Heart right ventricle (tissue), 12 donors: ENCODE measurements around the gene SLC3A2. TPM values are rescaled to one million over a fixed set of nuclear protein-coding genes. Genes with fewer than 3 reads are reported as not detected.

Source experiments
- polyA plus RNA-seq, 2 donors: library from polyadenylated mRNA; stranded (reverse); fragments of 200-250 nt; gene quantifications; one replicate each; pipeline ENCODE4 v1.2.3, GENCODE V29; 2013
- total RNA-seq, 10 donors: library from RNA; stranded (reverse); fragmentation: NEBNext Ultra II Directional in 3 of 10; extraction: Animal tissue kit (Norgen Biotek cat#: 25700) in 3 of 10; gene quantifications; one replicate each; pipeline versions ENCODE4 v1.2.1 to v1.2.4, GENCODE V29; 2021 to 2023
- donor health status: ischemic (EF 13 %, LVEDD 7.1; RV severe dilation, severe dysfunction).
- donor health status: healthy with polysubstance abuse.
- donor health status: DM: no; HTN: yes; CAD: no.
- donor health status: DM: no; HTN: no; CAD: no.
- donor health status: ischemic (EF 25% LVEDD 6.9; RV normal size, moderate dysfunction).
- donor health status: ischemic (EF 25% LVEDD 5.7; RV mildly dilated, moderate dysfunction).
- donor health status: healthy.
- donor health status: nonischemic (EF 11% LVEDD 7.7; RV severe dilation, severe dysfunction).
- donor health status: DM: yes; HTN: yes; CAD: no.
- donor health status: PGD.
- donor health status: ischemic (EF 29% LVEDD 5.4; RV normal size, mild dysfunction).
- donor health status: nonischemic (EF 23%, LVEDD 6.1; RV moderate dilation, normal function).

SLC3A2 gene
- total and polyA plus RNA-seq, 12 donors, result 32.0 to 110 (median 42.6) TPM

Other genes with a start within 250 kb of the SLC3A2 start
- gene GANAB, start 234.3 kb upstream of the SLC3A2 start, total RNA-seq, result 100 to 1,000 TPM in 3 of 10 donors, 10 to 100 TPM in 7; 84.0 to 148 (median 96.7) TPM
- 10 to 100 TPM; 53.2 to 87.2 TPM for gene GANAB, start 234.3 kb upstream of the SLC3A2 start, polyA plus RNA-seq
- gene INTS5, start 227.6 kb upstream of the SLC3A2 start, total RNA-seq, result 10 to 100 TPM in 8 of 10 donors, 1 to 10 TPM in 2; 9.7 to 15.0 (median 10.9) TPM
- 1 to 10 TPM; 2.8 to 8.3 TPM for gene INTS5, start 227.6 kb upstream of the SLC3A2 start, polyA plus RNA-seq
- 10 to 100 TPM; 25.8 to 41.5 (median 30.0) TPM for gene C11orf98, start 215.7 kb upstream of the SLC3A2 start, total RNA-seq
- gene C11orf98, start 215.7 kb upstream of the SLC3A2 start, polyA plus RNA-seq, result 100 to 1,000 TPM in 1 of 2 donors, 10 to 100 TPM in 1; 75.9 to 210 TPM
- 1 to 10 TPM; 2.4 to 7.7 (median 4.2) TPM for gene CSKMT, start 215.6 kb upstream of the SLC3A2 start, total RNA-seq
- 10 to 100 TPM in 1 of 2 donors, 1 to 10 TPM in 1; 8.8 to 15.7 TPM for gene CSKMT, start 215.6 kb upstream of the SLC3A2 start, polyA plus RNA-seq
- 1 to 10 TPM; 3.9 to 9.5 (median 5.5) TPM for gene UQCC3, start 209.2 kb upstream of the SLC3A2 start, total RNA-seq
- gene UQCC3, start 209.2 kb upstream of the SLC3A2 start, polyA plus RNA-seq, result 10 to 100 TPM; 18.0 to 23.0 TPM
- gene LBHD1, start 208.6 kb upstream of the SLC3A2 start, total RNA-seq, result 1 to 10 TPM; 1.6 to 4.9 (median 3.0) TPM
- 1 to 10 TPM; 1.6 to 6.4 TPM for gene LBHD1, start 208.6 kb upstream of the SLC3A2 start, polyA plus RNA-seq
- 100 to 1,000 TPM in 1 of 10 donors, 10 to 100 TPM in 9; 57.8 to 100 (median 81.2) TPM for gene UBXN1, start 201.8 kb upstream of the SLC3A2 start, total RNA-seq
- 100 to 1,000 TPM in 1 of 2 donors, 10 to 100 TPM in 1; 83.1 to 175 TPM for gene UBXN1, start 201.8 kb upstream of the SLC3A2 start, polyA plus RNA-seq
- gene LRRN4CL, start 191.4 kb upstream of the SLC3A2 start, total RNA-seq, result 1 to 10 TPM; 2.0 to 9.5 (median 2.6) TPM
- 1 to 10 TPM; 1.9 to 2.8 TPM for gene LRRN4CL, start 191.4 kb upstream of the SLC3A2 start, polyA plus RNA-seq
- 10 to 100 TPM in 9 of 10 donors, 1 to 10 TPM in 1; 8.5 to 26.8 (median 15.7) TPM for gene BSCL2, start 173.5 kb upstream of the SLC3A2 start, total RNA-seq
- gene BSCL2, start 173.5 kb upstream of the SLC3A2 start, polyA plus RNA-seq, result 10 to 100 TPM; 31.4 to 83.0 TPM
- under 1 TPM in 4 of 10 donors, not detected in 6; 0.26 to 0.34 (median 0.31) TPM for gene GNG3, start 173.2 kb upstream of the SLC3A2 start, total RNA-seq
- gene GNG3, start 173.2 kb upstream of the SLC3A2 start, polyA plus RNA-seq, result under 1 TPM in 1 of 2 donors, not detected in 1; 0.16 TPM
- gene HNRNPUL2, start 153.4 kb upstream of the SLC3A2 start, total RNA-seq, result 10 to 100 TPM; 26.9 to 40.9 (median 33.4) TPM
- gene HNRNPUL2, start 153.4 kb upstream of the SLC3A2 start, polyA plus RNA-seq, result 10 to 100 TPM; 21.4 to 35.3 TPM
- 10 to 100 TPM in 9 of 10 donors, 1 to 10 TPM in 1; 9.4 to 16.2 (median 12.9) TPM for gene TTC9C, start 152.4 kb upstream of the SLC3A2 start, total RNA-seq
- gene TTC9C, start 152.4 kb upstream of the SLC3A2 start, polyA plus RNA-seq, result 10 to 100 TPM; 20.3 to 20.8 TPM
- 10 to 100 TPM in 4 of 10 donors, 1 to 10 TPM in 6; 7.5 to 14.9 (median 9.6) TPM for gene ZBTB3, start 126.7 kb upstream of the SLC3A2 start, total RNA-seq
- gene ZBTB3, start 126.7 kb upstream of the SLC3A2 start, polyA plus RNA-seq, result 1 to 10 TPM; 2.2 to 8.6 TPM
- gene POLR2G, start 119.3 kb upstream of the SLC3A2 start, total RNA-seq, result 10 to 100 TPM; 30.9 to 57.0 (median 42.9) TPM
- gene POLR2G, start 119.3 kb upstream of the SLC3A2 start, polyA plus RNA-seq, result 100 to 1,000 TPM in 1 of 2 donors, 10 to 100 TPM in 1; 42.1 to 134 TPM
- 10 to 100 TPM in 3 of 10 donors, 1 to 10 TPM in 7; 7.7 to 14.7 (median 9.0) TPM for gene TAF6L, start 109.5 kb upstream of the SLC3A2 start, total RNA-seq
- 10 to 100 TPM; 12.7 to 18.9 TPM for gene TAF6L, start 109.5 kb upstream of the SLC3A2 start, polyA plus RNA-seq
- 10 to 100 TPM in 8 of 10 donors, 1 to 10 TPM in 2; 9.4 to 27.2 (median 17.4) TPM for gene TMEM179B, start 93.5 kb upstream of the SLC3A2 start, total RNA-seq
- gene TMEM179B, start 93.5 kb upstream of the SLC3A2 start, polyA plus RNA-seq, result 10 to 100 TPM; 24.8 to 54.4 TPM
- gene TMEM223, start 88.9 kb upstream of the SLC3A2 start, total RNA-seq, result 10 to 100 TPM; 21.9 to 28.6 (median 23.5) TPM
- gene TMEM223, start 88.9 kb upstream of the SLC3A2 start, polyA plus RNA-seq, result 10 to 100 TPM; 30.9 to 75.3 TPM
- 10 to 100 TPM; 28.3 to 58.7 (median 36.7) TPM for gene NXF1, start 75.5 kb upstream of the SLC3A2 start, total RNA-seq
- gene NXF1, start 75.5 kb upstream of the SLC3A2 start, polyA plus RNA-seq, result 10 to 100 TPM; 66.6 to 96.7 TPM
- 10 to 100 TPM; 16.8 to 27.0 (median 19.0) TPM for gene STX5, start 48.8 kb upstream of the SLC3A2 start, total RNA-seq
- gene STX5, start 48.8 kb upstream of the SLC3A2 start, polyA plus RNA-seq, result 10 to 100 TPM; 13.6 to 31.9 TPM
- not detected for gene TEX54, start 48.1 kb upstream of the SLC3A2 start, total RNA-seq
- not detected for gene TEX54, start 48.1 kb upstream of the SLC3A2 start, polyA plus RNA-seq
- gene WDR74, start 41.3 kb upstream of the SLC3A2 start, total RNA-seq, result 10 to 100 TPM; 17.7 to 31.2 (median 22.9) TPM
- 10 to 100 TPM; 48.3 to 62.4 TPM for gene WDR74, start 41.3 kb upstream of the SLC3A2 start, polyA plus RNA-seq
- not detected for gene CHRM1, start 40.5 kb downstream of the SLC3A2 start, total RNA-seq
- not detected for gene CHRM1, start 40.5 kb downstream of the SLC3A2 start, polyA plus RNA-seq
- gene SLC22A6, start 104.1 kb downstream of the SLC3A2 start, total RNA-seq, result not detected
- not detected for gene SLC22A6, start 104.1 kb downstream of the SLC3A2 start, polyA plus RNA-seq
- not detected for gene SLC22A8, start 134.9 kb downstream of the SLC3A2 start, total RNA-seq
- not detected for gene SLC22A8, start 134.9 kb downstream of the SLC3A2 start, polyA plus RNA-seq